Measurements from ENCODE around the gene METTL24. TPM values are rescaled to one million over a fixed set of nuclear protein-coding genes. Genes with fewer than 3 reads are reported as not detected.

METTL24 gene
- total and polyA plus RNA-seq, 2 of the 13 experiments (the other 11 are each of a cell fraction or from before 2014, with no cell fraction given) = not detected

- TF ChIP-seq CTCF (CRISPR knock-in tag; IDR thresholded peaks at IDR 0.05) (no peak), HIVEP1 (CRISPR knock-in tag; IDR thresholded peaks at IDR 0.05) (no peak), MXI1 (IDR thresholded peaks at IDR 0.05; ENCODE audit: borderline replicate concordance, low read depth, low read length) (no peak), SMC3 (IDR thresholded peaks at IDR 0.05; ENCODE audit: low read length) (no peak)
Observed at GRCh38 chr6:110334423-110335180, 23.5 kb downstream of the METTL24 start (continued).

- no peak overlapping the region for H2AFZ ChIP-seq (ENCODE audit: low read length)
- in situ Hi-C loops (cut with HindIII; ENCODE audit: extremely low pct_ligation_motif_present, low pct_unique_long_range_greater_than_20kb) = no loop called here
- 54% methylated on average over 6 of the region's 6 CpGs for WGBS (ENCODE audit: low lambda C conversion rate)
- TF ChIP-seq MTF1 (CRISPR knock-in tag; IDR thresholded peaks at IDR 0.05) = no peak
- TF ChIP-seq NKX3-1 (CRISPR knock-in tag; IDR thresholded peaks at IDR 0.05) = no peak
- TF ChIP-seq GABPA (IDR thresholded peaks at IDR 0.05; ENCODE audit: low read depth, low read length) = no peak
- no peak for TF ChIP-seq GABPA (CRISPR knock-in tag; IDR thresholded peaks at IDR 0.05; ENCODE audit: low read depth)
- no peak for TF ChIP-seq ZFP91 (CRISPR knock-in tag; IDR thresholded peaks at IDR 0.05; ENCODE audit: borderline replicate concordance)
- no peak for TF ChIP-seq ZNF512B (CRISPR knock-in tag; IDR thresholded peaks at IDR 0.05; ENCODE audit: borderline replicate concordance)
- no peak for TF ChIP-seq ZNF652 (CRISPR knock-in tag; IDR thresholded peaks at IDR 0.05; ENCODE audit: borderline replicate concordance, low read depth)
- TF ChIP-seq HOMEZ (CRISPR knock-in tag; IDR thresholded peaks at IDR 0.05; ENCODE audit: low read depth) = no peak
- TF ChIP-seq CREM (IDR thresholded peaks at IDR 0.05) = no peak
- TF ChIP-seq CREM (CRISPR knock-in tag; IDR thresholded peaks at IDR 0.05) = no peak
- TF ChIP-seq ZNF639 (CRISPR knock-in tag; conservative IDR thresholded peaks at IDR 0.05) = no peak
Observed at GRCh38 chr6:110332281-110332680, 25.9 kb downstream of the METTL24 start.

More at GRCh38 chr6:110332281-110332680, 25.9 kb downstream of the METTL24 start:
- no peaks in the 10 kb centered on the region for H4K20me1 ChIP-seq (ENCODE audit: insufficient read depth, low read length)
- H3K9me3 ChIP-seq (ENCODE audit: low read length) = no peaks in the 10 kb centered on the region
- H3K9ac ChIP-seq (ENCODE audit: insufficient read depth, low read depth, low read length) = no peak overlapping the region
- POLR2A ChIA-PET = no interaction called here
- CTCF ChIA-PET (ENCODE audit: low intra/inter-chr PET ratio, low total read pairs) = no interaction called here
- DNase-seq (ENCODE audit: low spot score) (no peak), ATAC-seq (no peak), FAIRE-seq (no peak)
- H3K4me1 ChIP-seq (ENCODE audit: insufficient read depth, low read length) = peaks cover 43% of the 10 kb centered on the region
- no peaks in the 10 kb centered on the region for H3K36me3 ChIP-seq (replicated peaks in 1 of 2; ENCODE audit: control insufficient read depth in 1 of 2, insufficient read depth in 2 of 2, low read length in 2 of 2)
- H3K79me2 ChIP-seq (ENCODE audit: insufficient read depth, low read length) = no peaks in the 10 kb centered on the region
- intact Hi-C loops (cut with micrococcal nuclease; ENCODE audit: unreplicated experiment) = no loop called here
- H3K4me3 ChIP-seq (replicated peaks in 1 of 3; ENCODE audit: insufficient read depth in 1 of 3, low read depth in 2 of 3, low read length in 3 of 3) = no peak overlapping the region
- H3K27ac ChIP-seq (ENCODE audit: extremely low read length, insufficient read depth, low read length) = no peak overlapping the region
- no peaks in the 10 kb centered on the region; a peak in 2 of 5 replicates for H3K27me3 ChIP-seq (ENCODE audit: control insufficient read depth in 1 of 2, insufficient read depth in 2 of 2, low read length in 2 of 2)
- no peak overlapping the region for H3K4me2 ChIP-seq (ENCODE audit: low read depth, low read length)
- BruUV-seq (replicated peaks) = no TSS peak

All from HepG2 (cell line).